GM21786 (cell line): ENCODE measurements around the gene RPIA.

Experiments
- ATAC-seq: cut with Tn5 transposase; IDR thresholded peaks from one replicate; pipeline ENCODE4 v1.9.1; 2021; ENCODE audit not compliant: unreplicated experiment

RPIA gene

DNA sequence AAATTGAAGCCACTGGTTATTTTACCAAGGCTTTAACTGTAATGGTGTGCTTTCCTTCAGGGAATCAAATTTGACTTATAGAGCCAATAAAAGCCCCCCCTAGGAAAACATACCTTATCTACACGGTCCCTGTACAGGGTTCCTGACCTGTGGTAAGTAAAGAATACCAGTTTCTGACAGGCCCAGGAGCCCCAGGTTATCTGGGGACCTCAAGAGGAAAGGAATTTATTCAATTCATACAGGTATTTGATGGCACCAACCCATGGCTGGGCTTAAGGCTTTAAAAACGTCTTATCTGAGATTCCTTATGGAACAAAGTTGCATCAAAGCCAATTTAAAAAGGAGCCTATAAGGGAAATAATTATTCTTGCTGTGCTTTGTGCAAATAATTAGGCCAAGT is 7.0 kb upstream of the RPIA start:
- no peak for ATAC-seq

- ATAC-seq, result no peak
Measured at GRCh38 chr2:88686320-88686719, 5.2 kb upstream of the RPIA start.

- no peak for ATAC-seq
Measured at GRCh38 chr2:88687384-88687783, 4.1 kb upstream of the RPIA start.

DNA sequence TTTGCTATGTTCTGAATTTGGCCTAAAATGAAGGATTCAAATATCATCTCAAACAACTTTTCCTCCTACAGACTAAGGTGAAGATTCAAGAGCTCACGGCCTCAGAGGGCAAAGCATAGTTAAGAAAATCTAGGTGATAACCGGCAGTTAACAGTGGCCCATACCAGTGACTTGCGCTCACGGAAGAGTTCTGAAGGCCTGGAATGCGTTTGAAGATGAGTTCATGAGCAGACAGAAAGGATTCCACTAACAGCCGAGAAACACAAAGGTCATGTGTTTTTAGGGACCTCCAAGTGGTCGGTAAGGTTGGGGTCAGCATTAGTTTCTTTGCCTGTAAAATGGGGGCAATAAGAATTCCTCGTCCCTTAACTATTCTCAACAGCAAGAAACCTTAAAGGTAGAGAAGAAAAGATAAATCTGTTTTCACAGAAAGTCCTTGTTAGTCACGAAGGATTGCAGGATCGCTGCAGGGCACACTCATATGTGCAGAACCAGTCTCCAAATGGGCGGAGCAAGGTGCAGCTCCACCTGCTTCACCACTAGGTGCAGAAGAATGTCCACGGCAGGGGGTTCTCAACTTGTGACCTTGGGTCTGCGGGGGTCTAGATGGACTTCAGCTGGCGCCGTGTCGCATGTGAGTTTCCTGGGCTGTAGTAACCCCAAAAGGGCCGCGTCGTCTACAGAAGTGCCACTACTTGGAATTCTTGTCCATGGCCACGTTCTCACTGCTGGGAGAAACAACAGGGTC is 708 bp upstream of the RPIA start:
- ATAC-seq, result no peak

GRCh38 chr2:88692187-88692586 is 714 bp downstream of the RPIA start:
- ATAC-seq, result no peak

GRCh38 chr2:88693911-88694414 is 2.5 kb downstream of the RPIA start:
- ATAC-seq, result no peak

- no peak for ATAC-seq
Measured at GRCh38 chr2:88696611-88697010, 5.1 kb downstream of the RPIA start.

GRCh38 chr2:88697370-88698026 is 6.0 kb downstream of the RPIA start:
- ATAC-seq, result no peak

DNA sequence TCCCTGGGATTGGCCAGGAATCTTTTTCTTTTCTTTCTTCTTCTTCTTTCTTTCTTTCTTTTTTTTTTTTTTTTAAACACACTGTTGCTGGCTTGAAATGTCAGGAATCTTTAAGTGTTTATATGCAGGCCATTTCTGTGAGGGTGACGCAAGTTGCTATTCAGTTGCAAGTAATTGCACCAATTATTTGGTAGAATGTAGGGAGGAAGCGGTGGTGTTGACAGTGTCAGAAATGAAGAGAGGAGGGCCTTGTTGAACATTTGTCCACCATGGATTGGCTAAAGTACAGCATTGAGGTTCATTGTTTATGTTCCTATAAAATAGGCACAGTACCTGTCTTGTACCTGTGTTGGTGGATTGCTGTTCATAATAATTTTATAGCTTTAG is 6.5 kb downstream of the RPIA start:
- no peak for ATAC-seq

DNA sequence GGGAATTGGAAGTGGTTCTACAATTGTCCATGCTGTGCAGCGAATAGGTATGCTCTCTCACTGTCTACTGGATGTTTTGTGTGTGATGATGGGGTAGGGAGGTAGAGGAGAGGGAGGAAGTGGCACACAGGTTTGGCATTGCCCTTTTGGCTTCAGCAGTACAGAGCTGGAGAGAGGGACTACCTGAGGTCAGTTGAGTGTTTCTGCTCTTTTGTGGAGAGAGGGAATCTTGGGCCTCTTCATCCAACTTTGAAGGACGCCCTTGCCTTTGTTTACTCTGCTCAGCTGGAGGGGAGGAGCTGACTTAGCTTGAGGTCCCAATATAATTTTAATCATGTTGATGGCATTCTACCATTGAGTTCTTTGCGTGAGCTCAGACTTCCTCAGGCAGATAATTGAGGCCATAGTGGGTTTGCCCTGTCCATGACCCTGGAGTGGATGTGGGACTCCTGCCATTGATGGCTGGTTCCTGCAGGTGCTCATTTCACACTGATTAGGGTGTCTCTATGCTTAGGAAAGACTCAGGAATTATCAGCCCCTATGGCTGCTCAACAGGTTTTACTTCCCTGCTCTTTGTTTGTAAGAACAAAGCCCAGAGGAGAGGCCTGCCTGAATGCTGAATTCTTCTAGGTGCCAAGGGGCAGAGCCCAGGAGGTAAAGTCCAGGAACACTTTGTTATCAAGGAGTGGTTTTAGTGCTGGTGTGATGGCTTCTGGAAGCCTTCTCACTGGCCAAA is 7.2 kb downstream of the RPIA start:
- ATAC-seq, result no peak

DNA sequence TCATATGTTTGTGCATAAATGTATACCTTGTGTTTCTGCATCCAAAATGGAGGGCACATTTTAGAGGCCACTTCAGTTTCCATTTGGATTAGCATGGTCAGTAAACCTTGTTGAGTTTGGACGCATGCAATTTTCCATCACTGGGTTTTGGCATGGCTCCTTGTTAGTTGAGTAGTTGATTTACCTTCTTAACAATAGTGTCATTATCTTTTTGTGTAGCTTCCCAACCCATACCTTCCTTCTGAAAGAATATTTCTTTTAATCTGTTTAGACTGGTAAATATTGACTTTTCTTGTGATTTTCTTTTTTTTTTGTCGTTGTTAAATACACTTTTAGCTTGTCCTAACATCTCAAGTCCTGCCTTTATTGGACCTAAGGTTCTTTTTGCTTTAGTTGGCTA is 15.5 kb downstream of the RPIA start:
- ATAC-seq, result no peak

DNA sequence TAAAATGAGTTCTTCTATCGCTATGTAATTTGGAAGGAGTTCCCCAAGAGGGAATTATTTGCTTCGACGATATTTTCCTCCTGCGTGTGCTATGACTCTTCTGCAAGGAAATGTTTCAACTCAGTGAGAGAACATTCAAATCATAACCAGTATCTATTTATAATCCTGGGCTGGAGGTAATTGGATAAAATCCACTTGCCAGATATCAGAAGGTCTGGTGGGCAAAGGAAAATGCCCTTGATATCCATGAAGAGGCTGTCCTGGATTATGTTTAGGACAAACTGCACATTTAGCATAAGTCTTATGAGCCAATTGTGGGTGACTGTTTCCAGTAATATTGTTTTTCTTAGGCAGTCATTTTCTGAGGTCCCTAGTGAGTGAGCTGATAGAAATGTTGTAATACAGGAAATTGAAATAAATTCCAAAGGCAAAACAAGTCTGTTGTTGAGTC is 17.7 kb downstream of the RPIA start:
- ATAC-seq, result no peak

DNA sequence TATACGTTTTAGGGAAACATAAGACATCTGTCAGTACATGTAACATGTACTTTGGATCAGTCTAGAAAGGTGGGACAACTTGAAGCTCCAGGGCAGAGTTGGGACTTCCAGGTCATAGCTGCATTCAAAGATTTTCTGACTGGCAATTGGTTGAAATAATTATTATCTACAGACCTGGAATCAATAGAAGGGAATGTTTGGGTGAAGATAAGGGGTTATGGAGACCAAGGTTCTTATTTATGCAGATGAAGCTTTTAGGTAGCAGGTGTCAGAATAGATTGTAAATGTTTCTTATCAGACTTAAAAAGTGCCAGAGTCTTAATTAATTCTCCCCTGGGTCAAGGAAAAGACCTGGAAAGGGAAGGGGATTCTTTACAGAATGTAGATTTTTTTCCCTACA is 19.8 kb downstream of the RPIA start:
- ATAC-seq, result no peak

- no peak for ATAC-seq
Measured at GRCh38 chr2:88711897-88712296, 20.4 kb downstream of the RPIA start.

DNA sequence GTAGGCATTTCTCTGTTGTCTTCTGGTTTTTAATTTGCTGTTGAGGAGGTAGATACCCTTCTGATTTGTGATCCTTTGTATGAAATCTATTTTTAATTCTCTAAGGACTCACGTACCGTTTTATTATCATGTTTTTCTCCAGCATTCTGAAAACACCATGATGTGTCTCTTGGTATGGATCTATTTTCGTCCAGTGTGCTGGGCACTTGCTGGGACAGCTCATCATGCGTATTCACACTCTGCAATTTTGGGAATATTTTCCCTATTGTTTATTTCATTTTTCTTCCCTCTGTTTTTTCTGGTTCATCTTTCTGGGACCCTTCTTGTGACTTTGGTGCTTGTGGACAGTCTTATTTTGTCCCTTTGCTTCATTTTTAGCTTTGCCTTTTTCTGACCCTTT is 21.9 kb downstream of the RPIA start:
- ATAC-seq, result no peak

GRCh38 chr2:88714667-88715066 is 23.2 kb downstream of the RPIA start:
- ATAC-seq, result no peak

DNA sequence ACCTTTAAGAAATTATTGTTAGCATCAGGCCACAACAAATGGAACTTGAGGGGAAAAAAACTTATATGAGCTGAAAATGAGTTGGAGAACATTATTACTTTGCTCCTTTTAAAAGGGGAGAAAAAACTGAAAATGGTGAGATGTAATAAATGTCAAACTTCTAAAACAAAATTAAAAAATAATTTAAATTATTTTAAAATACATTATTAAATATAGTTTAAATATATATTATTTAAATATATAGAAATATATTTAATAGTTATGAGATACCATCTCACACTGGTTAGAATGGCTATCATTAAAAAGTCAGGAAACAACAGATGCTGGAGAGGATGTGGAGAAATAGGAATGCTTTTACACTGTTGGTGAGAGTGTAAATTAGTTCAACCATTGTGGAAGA is 28.9 kb downstream of the RPIA start:
- ATAC-seq, result no peak

DNA sequence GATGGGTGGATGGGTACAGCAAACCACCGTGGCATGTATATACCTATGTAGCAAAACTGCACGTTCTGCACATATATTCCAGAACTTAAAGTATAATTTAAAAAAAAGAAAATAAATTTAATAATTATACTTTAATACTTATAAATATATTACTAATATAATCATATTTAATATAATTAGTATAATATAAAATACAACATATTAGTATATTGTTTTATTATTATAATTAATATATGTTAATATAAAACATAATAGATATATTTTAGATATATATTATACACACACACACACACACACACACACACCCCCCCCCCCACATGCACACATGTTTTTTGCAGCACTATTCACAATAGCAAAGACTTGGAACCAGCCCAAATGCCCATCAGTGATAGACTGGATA is 29.8 kb downstream of the RPIA start:
- ATAC-seq, result no peak

GRCh38 chr2:88724643-88725332 is 33.3 kb downstream of the RPIA start:
- ATAC-seq, result no peak

DNA sequence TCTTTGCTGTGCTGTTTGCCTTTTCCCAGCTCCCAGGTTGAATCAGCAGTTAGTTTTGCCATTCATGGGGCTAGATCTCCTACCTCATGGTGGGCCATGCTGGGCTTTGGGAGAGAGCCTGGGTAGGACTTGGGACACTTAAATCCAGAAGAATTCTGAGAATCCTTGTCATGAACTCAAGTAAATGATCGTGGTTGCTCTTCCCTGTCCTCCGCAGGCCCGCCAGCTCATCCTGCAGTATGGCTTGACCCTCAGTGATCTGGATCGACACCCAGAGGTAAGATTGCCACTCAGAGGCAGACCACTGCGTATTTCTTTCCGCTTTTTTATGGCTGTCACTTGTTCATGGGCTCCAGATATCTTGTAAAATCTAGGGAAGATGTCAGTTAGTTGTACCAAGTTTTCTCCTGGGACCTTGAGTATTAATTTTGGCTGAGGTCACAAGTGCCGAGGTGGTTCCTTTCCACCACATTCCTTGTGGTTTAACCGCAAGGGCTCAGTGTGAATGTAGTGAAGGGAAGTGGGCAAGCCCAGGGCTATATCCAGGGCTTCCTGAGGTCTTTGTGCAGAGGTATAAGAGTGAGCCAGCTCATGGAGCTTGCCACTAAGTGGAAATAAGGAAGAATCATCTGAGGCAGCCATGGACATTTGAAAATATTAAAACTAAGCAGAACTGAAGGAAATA is 37.7 kb downstream of the RPIA start:
- no peak for ATAC-seq
